Stimulated activated naive CD4-positive, alpha-beta T cell treated with Interleukin-2 at 50 U/mL for 16 hours (primary cell): ENCODE measurements around the gene MUC5AC.
"Not testable (repeated sequence)": the region's sequence is repeated elsewhere in the genome, so short reads cannot be mapped to it uniquely, and the experiment has no call there.

Source experiments
- DNase-seq: peaks from one replicate; lab custom pipeline; 2025; lab: John Stamatoyannopoulos, UW

MUC5AC gene, protein sequence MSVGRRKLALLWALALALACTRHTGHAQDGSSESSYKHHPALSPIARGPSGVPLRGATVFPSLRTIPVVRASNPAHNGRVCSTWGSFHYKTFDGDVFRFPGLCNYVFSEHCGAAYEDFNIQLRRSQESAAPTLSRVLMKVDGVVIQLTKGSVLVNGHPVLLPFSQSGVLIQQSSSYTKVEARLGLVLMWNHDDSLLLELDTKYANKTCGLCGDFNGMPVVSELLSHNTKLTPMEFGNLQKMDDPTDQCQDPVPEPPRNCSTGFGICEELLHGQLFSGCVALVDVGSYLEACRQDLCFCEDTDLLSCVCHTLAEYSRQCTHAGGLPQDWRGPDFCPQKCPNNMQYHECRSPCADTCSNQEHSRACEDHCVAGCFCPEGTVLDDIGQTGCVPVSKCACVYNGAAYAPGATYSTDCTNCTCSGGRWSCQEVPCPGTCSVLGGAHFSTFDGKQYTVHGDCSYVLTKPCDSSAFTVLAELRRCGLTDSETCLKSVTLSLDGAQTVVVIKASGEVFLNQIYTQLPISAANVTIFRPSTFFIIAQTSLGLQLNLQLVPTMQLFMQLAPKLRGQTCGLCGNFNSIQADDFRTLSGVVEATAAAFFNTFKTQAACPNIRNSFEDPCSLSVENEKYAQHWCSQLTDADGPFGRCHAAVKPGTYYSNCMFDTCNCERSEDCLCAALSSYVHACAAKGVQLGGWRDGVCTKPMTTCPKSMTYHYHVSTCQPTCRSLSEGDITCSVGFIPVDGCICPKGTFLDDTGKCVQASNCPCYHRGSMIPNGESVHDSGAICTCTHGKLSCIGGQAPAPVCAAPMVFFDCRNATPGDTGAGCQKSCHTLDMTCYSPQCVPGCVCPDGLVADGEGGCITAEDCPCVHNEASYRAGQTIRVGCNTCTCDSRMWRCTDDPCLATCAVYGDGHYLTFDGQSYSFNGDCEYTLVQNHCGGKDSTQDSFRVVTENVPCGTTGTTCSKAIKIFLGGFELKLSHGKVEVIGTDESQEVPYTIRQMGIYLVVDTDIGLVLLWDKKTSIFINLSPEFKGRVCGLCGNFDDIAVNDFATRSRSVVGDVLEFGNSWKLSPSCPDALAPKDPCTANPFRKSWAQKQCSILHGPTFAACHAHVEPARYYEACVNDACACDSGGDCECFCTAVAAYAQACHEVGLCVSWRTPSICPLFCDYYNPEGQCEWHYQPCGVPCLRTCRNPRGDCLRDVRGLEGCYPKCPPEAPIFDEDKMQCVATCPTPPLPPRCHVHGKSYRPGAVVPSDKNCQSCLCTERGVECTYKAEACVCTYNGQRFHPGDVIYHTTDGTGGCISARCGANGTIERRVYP (N-terminal part only)

DNA sequence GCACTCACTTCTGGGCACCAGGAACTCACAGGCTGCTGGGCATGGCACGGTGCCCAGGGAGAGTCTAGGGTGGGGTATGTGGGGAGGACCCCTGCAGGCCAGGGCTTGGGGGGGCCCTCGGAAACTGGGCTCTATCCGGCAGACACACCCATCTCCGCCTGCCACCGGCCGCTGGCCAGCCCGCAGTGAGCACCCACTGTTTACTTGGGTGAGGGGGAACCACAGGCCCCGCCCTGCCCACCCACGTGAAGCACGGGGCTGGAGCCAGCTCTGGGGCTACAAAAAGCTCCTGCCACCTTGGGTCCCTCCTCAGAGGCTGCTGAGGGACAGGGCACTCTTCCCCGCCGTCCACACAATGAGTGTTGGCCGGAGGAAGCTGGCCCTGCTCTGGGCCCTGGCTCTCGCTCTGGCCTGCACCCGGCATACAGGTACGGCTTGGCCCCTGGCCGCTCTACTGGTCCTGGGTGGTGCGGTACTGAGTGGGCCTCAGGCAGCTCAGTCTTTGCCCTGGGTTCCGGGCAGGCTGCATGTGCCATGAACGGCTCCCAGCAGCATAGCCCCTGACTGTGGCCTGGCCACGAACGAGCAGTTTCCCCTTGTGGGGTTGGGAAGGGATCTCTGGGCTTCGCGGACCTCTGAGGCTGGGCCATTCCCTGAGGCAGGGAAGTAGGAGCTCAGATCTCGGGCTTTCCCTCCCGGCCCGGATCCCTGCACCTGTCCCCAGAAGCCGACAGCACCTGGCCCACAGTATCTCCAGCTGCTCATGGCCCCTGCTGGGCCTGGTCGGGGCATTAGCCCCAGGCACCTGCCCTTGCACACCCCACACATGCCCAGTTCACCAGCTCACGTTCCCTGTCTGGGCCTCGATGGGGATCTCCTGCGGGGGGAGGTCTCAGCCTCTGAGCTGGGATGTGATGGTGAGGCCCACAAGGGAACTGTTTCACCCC, at the start of gene MUC5AC:
TSS of gene MUC5AC (plus strand) at position 309 of the 947 bp plus-strand sequence. CDS start at position 356, 47 bp downstream.
- DNase-seq = no peak

DNA sequence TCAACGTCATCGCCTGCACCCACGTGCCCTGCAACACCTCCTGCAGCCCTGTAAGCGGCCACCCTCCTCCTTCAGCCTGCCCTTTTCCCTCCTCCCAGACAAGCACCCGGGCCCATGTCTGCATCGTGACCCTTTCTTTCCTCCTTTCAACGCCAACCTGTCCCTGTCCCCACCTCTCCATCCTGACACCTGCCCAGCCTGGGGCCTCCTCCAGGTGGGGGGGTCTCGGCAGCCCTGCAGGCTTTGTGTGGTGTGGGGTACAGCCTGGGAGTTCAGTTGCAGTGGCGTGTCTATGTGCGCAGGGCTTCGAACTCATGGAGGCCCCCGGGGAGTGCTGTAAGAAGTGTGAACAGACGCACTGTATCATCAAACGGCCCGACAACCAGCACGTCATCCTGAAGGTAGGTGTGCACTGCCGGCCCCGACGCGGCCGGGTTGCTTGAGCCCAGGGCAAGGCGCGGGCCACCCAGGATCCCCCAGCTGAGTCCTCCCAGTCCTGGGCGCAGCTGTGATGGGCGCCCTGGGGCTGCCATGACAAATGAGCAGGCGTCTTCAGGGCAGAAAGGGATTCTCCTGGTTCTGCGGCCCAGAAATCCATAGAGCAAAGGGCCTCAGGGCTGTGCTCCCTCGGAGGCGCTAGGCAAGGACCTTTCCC, 49.4 kb upstream of the MUC5AC start:
- DNase-seq = no peak

DNA sequence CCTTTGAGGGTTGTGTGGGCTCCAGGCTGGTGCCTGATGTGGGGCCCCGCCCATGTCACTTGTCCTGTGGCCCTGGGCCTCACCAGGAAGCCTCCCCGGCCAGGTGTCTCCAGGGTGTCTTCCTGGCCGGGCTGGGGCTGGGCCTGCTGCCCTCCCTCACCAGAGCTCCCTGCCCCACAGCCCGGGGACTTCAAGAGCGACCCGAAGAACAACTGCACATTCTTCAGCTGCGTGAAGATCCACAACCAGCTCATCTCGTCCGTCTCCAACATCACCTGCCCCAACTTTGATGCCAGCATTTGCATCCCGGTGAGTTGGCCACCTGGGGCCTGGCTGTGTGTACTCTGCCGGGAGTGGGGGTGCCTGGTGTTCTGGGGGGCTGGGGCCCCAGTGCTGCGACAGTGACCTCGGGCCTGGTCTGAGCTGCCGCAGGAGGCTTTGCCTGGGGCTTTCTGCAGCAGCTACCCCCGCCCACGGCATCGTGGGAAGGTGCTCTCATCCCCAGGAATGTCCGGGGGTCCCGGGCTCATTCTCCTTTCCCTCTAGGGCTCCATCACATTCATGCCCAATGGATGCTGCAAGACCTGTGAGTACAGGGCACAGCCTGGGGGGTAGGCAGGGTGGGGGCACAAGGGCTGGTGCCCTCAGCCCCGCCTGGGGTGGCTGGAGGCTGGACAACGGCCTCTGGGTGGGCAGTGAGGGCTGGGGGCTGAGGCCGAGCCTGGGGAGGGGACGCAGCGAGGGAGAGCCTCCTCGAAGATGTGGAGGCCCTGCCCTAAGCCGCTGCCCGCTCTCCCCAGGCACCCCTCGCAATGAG, 48.4 kb upstream of the MUC5AC start:
- no peak for DNase-seq

DNA sequence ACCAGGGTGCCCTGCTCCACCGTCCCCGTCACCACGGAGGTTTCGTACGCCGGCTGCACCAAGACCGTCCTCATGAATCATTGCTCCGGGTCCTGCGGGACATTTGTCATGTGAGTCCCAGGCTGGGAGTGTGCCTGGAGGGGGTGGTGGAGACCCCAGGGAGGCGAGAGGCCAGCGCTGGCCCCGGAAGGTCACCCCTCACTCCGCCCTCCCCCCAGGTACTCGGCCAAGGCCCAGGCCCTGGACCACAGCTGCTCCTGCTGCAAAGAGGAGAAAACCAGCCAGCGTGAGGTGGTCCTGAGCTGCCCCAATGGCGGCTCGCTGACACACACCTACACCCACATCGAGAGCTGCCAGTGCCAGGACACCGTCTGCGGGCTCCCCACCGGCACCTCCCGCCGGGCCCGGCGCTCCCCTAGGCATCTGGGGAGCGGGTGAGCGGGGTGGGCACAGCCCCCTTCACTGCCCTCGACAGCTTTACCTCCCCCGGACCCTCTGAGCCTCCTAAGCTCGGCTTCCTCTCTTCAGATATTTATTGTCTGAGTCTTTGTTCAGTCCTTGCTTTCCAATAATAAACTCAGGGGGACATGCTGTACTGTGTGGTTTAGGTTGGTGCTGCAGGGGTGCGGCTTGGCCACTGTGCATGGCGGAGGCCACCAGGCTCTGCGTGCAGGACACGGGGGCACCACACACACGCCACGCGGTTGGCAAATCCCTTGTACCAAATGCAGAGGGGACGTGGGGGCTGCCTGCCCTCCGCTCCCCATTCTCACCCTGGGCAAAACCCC, 47.6 kb upstream of the MUC5AC start:
- no peak for DNase-seq

DNA sequence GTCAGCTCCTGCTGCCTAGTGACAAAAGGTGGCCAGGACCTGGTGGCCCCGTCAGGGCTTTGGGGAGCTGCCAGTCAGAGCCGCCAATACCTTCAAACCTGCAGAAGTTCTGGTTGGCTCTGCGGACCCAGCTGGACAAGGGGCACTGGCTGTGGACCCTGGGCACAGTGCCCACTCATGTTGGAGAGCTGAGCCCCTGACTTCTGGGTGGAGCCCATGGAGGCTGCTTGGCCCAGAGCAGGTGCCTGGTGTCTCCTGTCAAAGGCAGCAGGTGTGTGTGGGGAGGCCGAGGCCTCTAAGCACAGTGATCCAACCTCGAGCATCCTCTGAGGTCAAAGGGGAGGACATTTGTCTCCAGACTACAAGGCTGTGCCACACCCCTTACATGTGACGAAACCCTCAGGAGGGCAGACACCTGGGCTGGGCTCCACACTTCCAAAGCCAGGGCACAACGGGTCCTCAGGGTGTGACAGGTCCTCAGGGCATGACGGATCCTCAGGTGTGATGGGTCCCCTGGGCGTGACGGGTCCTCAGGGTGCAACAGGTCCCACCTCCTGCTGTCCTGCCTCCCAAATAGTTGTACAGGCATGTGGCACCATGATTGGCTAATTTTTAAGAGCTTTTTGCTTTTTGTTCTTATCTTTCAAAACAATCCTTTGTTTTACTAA, 46.1 kb upstream of the MUC5AC start:
- no peak for DNase-seq

DNA sequence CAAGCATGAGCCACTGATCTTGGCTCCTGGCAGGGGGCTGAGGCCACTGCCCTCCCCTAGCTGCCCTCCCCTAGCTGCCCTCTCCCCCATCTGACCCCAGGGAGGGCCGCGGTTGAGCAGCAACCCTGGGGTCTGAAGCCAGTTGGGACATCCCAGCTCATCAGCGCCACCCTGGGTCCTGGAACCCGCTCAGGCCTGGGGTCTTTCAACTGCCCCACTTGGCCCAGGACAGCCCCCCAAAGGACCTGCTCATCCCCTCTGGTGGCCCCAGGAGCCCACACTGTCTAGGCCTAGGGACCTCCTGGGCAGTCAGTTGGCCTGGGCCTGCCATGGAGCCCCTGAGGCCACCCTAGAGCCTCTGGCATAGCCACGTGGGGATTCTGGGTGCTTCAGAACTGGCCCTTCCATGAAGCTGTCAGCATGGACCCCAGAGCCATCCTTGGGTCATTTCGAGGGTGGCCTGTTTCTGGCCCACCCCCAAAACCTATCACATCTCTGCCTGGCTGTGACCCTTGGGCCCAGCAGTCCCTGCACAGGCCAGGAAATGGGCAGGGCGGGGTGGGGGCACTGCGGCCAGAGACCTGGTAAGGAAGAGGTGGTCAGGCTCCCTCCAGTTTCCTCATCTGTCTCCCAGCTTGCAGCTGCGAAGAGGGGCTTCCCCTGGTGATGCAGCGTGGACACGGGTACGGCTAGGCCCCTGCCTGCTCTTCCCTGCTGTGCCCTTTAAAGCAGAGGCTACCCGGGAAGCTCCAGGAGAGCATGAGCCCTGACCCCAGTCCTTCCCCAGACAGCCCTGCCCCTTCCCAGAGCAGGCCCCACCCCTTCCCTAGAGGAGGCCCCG, 45.2 kb upstream of the MUC5AC start:
- DNase-seq = no peak

DNA sequence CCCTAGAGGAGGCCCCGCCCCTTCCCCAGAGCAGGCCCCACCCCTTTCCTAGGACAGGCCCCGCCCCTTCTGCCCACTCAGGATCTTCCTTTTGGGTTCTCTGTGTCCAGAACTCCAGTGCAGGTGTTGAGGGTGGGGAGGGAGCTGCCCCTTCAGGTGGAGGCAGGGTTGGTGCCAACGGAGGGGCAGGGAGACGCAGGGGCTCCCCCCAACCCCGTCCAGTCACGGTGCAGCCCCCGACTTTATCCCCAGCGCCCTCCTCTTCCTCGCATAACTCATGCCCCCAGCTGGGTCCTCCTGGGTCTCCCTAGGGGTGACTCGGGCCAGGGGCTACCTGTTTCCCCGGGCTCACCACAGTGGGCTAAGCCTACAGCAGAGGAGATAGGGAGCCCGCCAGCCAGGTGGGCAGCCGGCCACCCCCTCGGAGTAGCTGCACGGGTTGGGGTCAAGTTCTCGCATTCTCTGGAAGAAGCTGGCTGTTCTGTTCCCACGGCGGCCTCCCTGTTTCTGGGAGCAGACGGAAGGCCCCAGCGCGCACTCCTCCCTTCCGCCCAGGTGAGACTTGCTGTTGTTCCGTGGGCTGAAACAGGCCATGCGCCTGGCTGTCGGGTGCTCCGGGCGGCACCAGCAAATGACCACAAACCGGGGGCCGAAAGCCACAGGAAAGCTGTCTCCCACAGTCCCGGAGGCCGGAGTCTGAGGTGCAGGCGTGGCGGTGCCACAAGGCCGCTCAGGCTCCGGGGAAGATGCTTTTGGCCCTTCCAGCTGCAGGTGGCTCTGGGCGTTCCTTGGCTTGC, 44.1 kb upstream of the MUC5AC start:
- DNase-seq = no peak

DNA sequence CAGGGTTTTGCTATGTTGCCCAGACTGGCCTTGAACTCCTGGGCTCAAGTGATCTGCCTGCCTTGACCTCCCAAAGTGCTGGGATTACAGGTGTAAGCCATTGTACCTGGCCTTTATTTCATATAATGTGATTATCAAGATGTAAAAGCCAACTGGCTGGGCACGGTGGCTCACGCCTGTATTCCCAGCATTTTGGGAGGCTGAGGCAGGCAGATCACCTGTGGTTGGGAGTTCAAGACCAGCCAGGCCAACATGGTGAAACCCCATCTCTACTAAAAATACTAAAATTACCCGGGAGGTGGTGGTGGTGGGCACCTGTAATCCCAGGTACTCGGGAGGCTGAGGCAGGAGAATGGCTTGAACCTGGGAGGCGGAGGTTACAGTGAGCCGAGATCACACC, 42.5 kb upstream of the MUC5AC start:
- not testable (repeated sequence) for DNase-seq

DNA sequence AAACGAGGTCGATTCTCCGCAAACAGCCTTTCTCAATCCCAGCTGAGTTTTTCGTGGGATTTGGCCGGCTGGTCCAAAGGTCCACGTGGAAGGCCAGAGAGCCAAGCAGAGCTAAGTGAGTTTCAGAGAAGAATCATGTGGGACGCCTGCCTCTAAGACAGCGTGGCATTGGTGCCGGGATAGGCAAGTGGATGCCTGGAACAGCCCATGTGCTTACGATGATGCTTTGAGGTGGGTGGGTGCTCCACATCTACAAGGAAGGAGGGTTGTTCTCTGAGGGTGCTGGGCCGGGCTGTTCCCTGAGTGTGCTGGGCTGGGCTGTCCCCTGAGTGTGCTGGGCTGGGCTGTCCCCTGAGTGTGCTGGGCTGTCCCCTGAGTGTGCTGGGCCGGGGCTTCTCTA, 41.6 kb upstream of the MUC5AC start:
- DNase-seq = no peak

DNA sequence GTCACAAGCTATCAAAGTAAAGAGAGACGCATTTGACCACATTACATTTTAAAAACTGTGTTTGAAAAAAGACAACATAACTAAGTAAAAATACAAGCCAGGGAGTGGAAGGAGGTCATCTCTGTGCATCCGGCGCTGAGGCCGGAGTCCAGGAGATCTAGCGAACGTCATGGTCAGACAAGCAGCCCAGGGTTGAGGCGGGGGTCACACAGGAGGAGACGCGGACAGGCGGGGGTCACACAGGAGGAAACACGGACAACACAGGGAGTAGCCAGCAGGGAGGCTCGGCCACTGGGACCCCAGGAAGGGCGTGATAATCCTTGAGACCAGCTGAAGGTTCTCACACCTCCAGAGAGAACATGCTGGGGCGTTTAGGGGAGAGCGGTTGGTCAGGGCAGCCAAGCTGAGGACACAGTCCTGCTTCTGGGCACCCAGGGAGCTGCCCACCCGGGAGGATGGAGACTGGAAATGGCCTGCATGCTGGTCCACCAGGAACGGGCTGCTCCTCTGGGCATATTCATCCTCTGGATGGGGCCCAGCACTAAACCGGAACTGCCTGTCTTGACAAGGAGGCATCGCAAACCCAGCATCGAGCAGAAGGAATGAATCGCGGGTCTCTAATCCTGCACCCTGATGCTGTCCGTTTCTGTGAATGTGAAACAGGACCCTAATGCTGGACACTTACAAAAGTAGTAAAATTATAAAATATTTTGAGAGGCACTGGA, 40.9 kb upstream of the MUC5AC start:
- DNase-seq = no peak

DNA sequence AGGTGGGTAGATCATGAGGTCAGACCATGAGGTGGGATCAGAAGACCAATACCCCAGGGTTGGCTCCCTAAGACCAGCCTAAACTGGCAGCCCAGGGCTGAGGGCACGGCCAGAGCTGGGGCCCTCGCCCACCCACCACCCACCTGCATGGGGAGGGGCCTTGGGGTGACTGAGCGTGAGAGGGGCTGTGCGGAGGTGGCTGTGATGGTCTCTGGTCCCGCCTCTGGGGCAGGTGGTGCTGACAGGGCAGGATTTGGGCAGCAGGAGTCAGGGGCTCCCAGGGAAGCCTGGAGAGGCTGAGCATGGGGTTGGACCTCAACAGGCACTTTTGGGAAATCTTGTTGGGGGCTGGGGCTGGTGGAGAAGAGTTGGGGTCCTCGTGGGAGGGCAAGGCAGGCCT, 39.8 kb upstream of the MUC5AC start:
- no peak for DNase-seq

DNA sequence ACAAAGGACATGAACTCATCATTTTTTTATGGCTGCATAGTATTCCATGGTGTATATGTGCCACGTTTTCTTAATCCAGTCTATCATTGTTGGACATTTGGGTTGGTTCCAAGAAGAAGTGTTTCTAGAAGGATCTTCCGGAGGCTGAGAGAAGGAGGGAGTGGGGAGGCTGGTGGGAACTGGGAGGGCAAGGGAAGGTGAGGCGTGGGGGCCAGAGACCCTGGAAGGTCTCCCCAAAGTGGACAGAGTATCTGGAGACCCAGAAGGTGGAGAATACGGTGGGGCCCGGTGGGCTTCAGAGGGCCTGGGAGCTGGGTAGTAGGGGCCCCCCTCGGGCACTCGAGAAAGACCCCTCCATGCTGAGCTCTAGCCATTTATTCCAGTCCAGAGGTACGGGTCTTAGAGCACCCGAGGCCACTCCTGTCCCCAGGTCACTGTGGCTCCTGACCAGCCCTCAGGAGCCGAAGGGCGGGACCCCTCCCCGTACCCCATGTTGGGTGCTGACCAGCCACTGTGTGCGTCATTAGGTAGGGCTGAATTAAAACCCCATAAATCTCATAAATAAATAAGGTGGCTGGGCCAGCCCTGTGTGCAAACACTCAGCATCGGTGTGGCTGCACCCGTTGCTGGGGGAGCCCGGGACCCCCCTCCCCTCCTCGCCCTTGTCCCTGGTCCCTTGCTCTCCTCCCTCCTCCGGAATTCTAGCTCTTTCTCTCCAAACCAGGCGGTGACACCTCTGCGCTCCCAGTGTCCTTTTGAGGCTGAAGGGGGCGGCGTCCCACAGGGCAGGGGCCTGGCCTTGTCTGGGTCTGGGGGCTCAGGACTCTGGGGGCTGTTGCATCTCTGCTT, 38.8 kb upstream of the MUC5AC start:
- DNase-seq = no peak

DNA sequence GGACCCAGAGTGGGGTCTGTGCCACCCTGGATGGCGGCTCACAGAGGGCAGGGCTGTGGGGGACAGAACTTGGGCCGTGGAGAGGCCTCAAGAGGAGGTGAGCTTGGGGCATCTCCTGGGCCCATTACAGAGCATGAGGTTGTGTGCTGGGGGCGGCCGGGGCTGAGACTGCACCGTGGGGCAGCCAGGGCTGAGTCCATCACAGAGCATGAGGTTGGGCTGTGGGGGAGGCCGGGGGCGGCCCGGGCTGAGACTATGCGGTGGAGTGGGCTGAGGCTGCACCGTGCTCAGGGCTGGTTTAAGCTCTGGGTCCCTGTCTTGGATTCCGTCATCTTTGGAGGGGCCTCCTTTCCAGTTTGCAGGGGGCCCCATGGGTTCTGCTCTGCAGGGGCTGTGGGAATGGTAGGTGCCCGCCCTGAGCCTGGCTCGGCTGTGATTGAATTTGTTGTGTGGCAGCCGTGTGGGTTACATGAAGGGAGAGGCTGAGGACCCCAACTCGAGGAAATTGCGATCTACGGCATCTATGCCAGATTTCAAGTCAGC, 38.1 kb upstream of the MUC5AC start:
- DNase-seq = no peak

DNA sequence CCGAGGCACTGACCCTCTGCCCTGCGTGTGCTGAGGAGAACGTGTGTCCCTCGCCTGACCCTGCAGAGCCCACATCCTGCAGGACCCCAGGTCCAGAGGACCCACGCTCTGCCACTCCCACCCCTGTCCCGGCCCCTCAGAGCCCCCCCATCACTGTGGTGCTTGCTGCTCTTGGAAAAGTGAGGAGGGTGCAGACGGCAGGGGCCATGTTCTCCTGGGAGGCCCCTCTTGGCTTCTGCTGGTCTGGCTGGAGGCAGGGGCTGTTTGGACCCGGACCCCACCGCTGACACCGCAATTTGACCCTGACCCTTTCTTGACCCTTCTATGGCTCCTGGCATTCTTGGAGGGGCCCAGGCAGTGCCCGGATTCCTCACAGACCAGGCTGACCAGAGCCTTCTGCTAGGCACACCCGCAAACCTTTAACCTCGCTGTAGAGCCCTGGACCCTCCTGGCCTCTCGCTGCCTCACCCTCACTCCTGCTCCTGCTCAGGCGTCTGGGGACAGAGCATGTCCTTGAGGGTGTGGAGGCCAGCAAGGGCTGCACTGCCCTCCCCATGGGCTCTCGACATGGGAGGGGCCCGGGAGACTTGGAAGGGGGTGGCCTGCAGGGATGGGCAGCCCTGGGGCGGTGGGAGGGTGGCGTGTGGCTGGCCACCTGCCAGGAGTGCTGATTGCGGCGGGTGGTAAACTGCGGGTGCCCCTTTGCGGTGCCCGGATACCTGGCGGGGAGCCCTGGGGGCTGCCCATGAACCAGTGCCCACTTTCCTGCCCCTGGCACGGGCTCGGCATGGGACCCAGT, 37.0 kb upstream of the MUC5AC start:
- no peak for DNase-seq
